H9 (cell line): ENCODE measurements around the gene KRTAP4-8. TPM values are rescaled to one million over a fixed set of nuclear protein-coding genes. Genes with fewer than 3 reads are reported as not detected.
"Not testable (repeated sequence)": the region's sequence is repeated elsewhere in the genome, so short reads cannot be mapped to it uniquely, and the experiment has no call there.

Experiments
- DNase-seq: peaks from one replicate; pipeline ENCODE4 v3.0.0-alpha.2; 2017
- H2AFZ ChIP-seq: one replicate; pipeline ENCODE4 v1.6.1; 2013; ENCODE audit warnings: mild to moderate bottlenecking, low read length, control low read depth, moderate library complexity
- H2AK5ac ChIP-seq: 2 replicates; pipeline ENCODE4 v1.6.1; 2013; ENCODE audit warnings: low read length, control low read depth, mixed read lengths; ENCODE audit not compliant: insufficient read length
- H2BK120ac ChIP-seq: one replicate; pipeline ENCODE4 v1.6.1; 2013; ENCODE audit warnings: low read depth, mild to moderate bottlenecking, low read length, control low read depth, inconsistent platforms; ENCODE audit not compliant: poor library complexity, severe bottlenecking
- H2BK12ac ChIP-seq: 2 replicates; pipeline ENCODE4 v1.6.1; 2013; ENCODE audit warnings: low read length, control low read depth, mixed read lengths, low read depth; ENCODE audit not compliant: insufficient read length
- H2BK15ac ChIP-seq: 2 replicates; pipeline ENCODE4 v1.6.1; 2013; ENCODE audit warnings: low read depth, low read length, control low read depth
- H2BK20ac ChIP-seq: one replicate; pipeline ENCODE4 v1.6.1; 2013; ENCODE audit warnings: low read depth, mild to moderate bottlenecking, low read length, control low read depth, inconsistent platforms; ENCODE audit not compliant: poor library complexity, severe bottlenecking
- H2BK5ac ChIP-seq: 2 replicates; pipeline ENCODE4 v1.6.1; 2013; ENCODE audit warnings: low read length, control low read depth, mixed read lengths; ENCODE audit not compliant: insufficient read length
- H3K14ac ChIP-seq: 2 replicates; pipeline ENCODE4 v1.6.1; 2013; ENCODE audit warnings: low read length, control low read depth; ENCODE audit not compliant: insufficient read depth
- H3K18ac ChIP-seq: 2 replicates; pipeline ENCODE4 v1.6.1; 2013; ENCODE audit warnings: low read depth, mild to moderate bottlenecking, mixed read lengths, low read length, control low read depth; ENCODE audit not compliant: insufficient read length
- H3K23ac ChIP-seq: 2 replicates; pipeline ENCODE4 v1.6.1; 2013; ENCODE audit warnings: low read length, control low read depth, mixed read lengths, low read depth; ENCODE audit not compliant: insufficient read length
- H3K23me2 ChIP-seq: 2 replicates; pipeline ENCODE4 v1.6.1; 2013; ENCODE audit warnings: low read depth, mild to moderate bottlenecking, mixed read lengths, low read length, control low read depth; ENCODE audit not compliant: insufficient read length, poor library complexity, severe bottlenecking
- H3K27ac ChIP-seq: 2 replicates; pipeline ENCODE4 v1.5.1; 2013; ENCODE audit warnings: low read length, control low read depth, mixed read lengths, low read depth; ENCODE audit not compliant: insufficient read length
- H3K27me3 ChIP-seq: 2 replicates; pipeline ENCODE4 v1.6.1; 2013; ENCODE audit warnings: low read length, control low read depth, inconsistent platforms; ENCODE audit not compliant: insufficient read depth
- H3K4ac ChIP-seq: 2 replicates; pipeline ENCODE4 v1.6.1; 2013; ENCODE audit warnings: low read depth, mild to moderate bottlenecking, control low read depth, inconsistent platforms, low read length, moderate library complexity
- H3K4me1 ChIP-seq: 2 replicates; pipeline ENCODE4 v1.6.1; 2013; ENCODE audit warnings: low read length, control low read depth, inconsistent platforms; ENCODE audit not compliant: insufficient read depth
- H3K4me2 ChIP-seq: 2 replicates; pipeline ENCODE4 v1.6.1; 2013; ENCODE audit warnings: low read length, control low read depth, mixed read lengths; ENCODE audit not compliant: insufficient read length, insufficient read depth
- H3K56ac ChIP-seq: 2 replicates; pipeline ENCODE4 v1.6.1; 2013; ENCODE audit warnings: low read depth, mild to moderate bottlenecking, mixed read lengths, low read length, control low read depth; ENCODE audit not compliant: insufficient read length
- H3K79me1 ChIP-seq: 2 replicates; pipeline ENCODE4 v1.6.1; 2013; ENCODE audit warnings: low read depth, mild to moderate bottlenecking, moderate library complexity, low read length, control low read depth, inconsistent platforms; ENCODE audit not compliant: insufficient read depth, poor library complexity, severe bottlenecking
- H3K79me2 ChIP-seq: 2 replicates; pipeline ENCODE4 v1.6.1; 2013; ENCODE audit warnings: low read length, control low read depth, inconsistent platforms; ENCODE audit not compliant: insufficient read depth
- H3K9ac ChIP-seq: 2 replicates; pipeline ENCODE4 v1.6.1; 2013; ENCODE audit warnings: low read length, control low read depth, mixed read lengths; ENCODE audit not compliant: insufficient read length; ENCODE audit errors: extremely low read depth
- H3K9me3 ChIP-seq: one replicate; pipeline ENCODE4 v1.6.1; 2013; ENCODE audit warnings: low read depth, low read length, inconsistent platforms; ENCODE audit not compliant: control insufficient read depth
- H3T11ph ChIP-seq: one replicate; pipeline ENCODE4 v1.6.1; 2013; ENCODE audit warnings: mild to moderate bottlenecking, low read length, control low read depth, inconsistent platforms
- H4K20me1 ChIP-seq: one replicate; pipeline ENCODE4 v1.6.1; 2013; ENCODE audit not compliant: control insufficient read depth, insufficient read length, insufficient read depth
- H4K5ac ChIP-seq: 2 replicates; pipeline ENCODE4 v1.6.1; 2013; ENCODE audit warnings: low read depth, mild to moderate bottlenecking, mixed read lengths, low read length, control low read depth; ENCODE audit not compliant: insufficient read length
- H4K8ac ChIP-seq: replicated peaks from 2 replicates; pipeline ENCODE4 v1.6.1; 2013; ENCODE audit warnings: low read length, control low read depth, mixed read lengths, low read depth; ENCODE audit not compliant: insufficient read length
- H4K91ac ChIP-seq: 2 replicates; pipeline ENCODE4 v1.6.1; 2013; ENCODE audit warnings: low read depth, mild to moderate bottlenecking, moderate library complexity, mixed read lengths, low read length, control low read depth; ENCODE audit not compliant: insufficient read length
- H3K27ac Mint-ChIP-seq, 3 experiments: 2 replicates in 2 of 3; 3 replicates in 1 of 3; pipeline ENCODE4 v1.8.0; 2020 to 2021; ENCODE audit warnings: mixed read lengths in 3 of 3, mild to moderate bottlenecking in 1 of 3, moderate library complexity in 1 of 3
- H3K27me3 Mint-ChIP-seq: 2 replicates; pipeline ENCODE4 v1.8.0; 2021; ENCODE audit warnings: low read depth, mild to moderate bottlenecking, moderate library complexity, mixed read lengths
- H3K36me3 Mint-ChIP-seq, 3 experiments: 2 replicates in 2 of 3; 3 replicates in 1 of 3; pipeline ENCODE4 v1.8.0; 2020 to 2021; ENCODE audit warnings: low read depth in 3 of 3, mixed read lengths in 3 of 3; ENCODE audit not compliant: insufficient read depth in 1 of 3
- H3K4me1 Mint-ChIP-seq, 2 experiments: 2 replicates each; pipeline ENCODE4 v1.8.0; 2020; ENCODE audit warnings: mixed read lengths in 2 of 2
- H3K4me3 Mint-ChIP-seq, 2 experiments: 2 replicates in 1 of 2; 3 replicates in 1 of 2; pipeline ENCODE4 v1.8.0; 2020 to 2021; ENCODE audit warnings: mild to moderate bottlenecking in 2 of 2, mixed read lengths in 2 of 2, moderate library complexity in 1 of 2
- H3K9me3 Mint-ChIP-seq, 2 experiments: 2 replicates in 1 of 2; 3 replicates in 1 of 2; pipeline ENCODE4 v1.8.0; 2020; ENCODE audit warnings: mild to moderate bottlenecking in 2 of 2, mixed read lengths in 2 of 2, moderate library complexity in 1 of 2
- WGBS: extraction: QIAGEN DNeasy Blood & Tissue Kit; methylation state at CpG from one replicate; pipeline ENCODE4 v1.1.7; 2013; ENCODE audit warnings: missing lambda C conversion rate, low lambda C conversion rate, mixed read lengths; ENCODE audit not compliant: insufficient read length; ENCODE audit errors: extremely low coverage; 5-methylcytosine and 5-hydroxymethylcytosine counted together
- total RNA-seq: library from RNA; stranded (reverse); gene quantifications from 2 replicates; pipeline ENCODE4 v1.2.1, GENCODE V29; 2021

KRTAP4-8 gene
- total RNA-seq, 1 experiment from 2014 or later = not detected

GRCh38 chr17:41123292-41123990 lies 25.5 kb upstream of the KRTAP4-8 start:
- not testable (repeated sequence) for H3K36me3 Mint-ChIP-seq, H3K23ac ChIP-seq, H3K9me3 ChIP-seq, H4K20me1 ChIP-seq, H3K4ac ChIP-seq, H3K4me2 ChIP-seq, H3K27me3 Mint-ChIP-seq, H2AK5ac ChIP-seq, H3K14ac ChIP-seq, H4K5ac ChIP-seq, H3K79me1 ChIP-seq, H2BK20ac ChIP-seq, H3K79me2 ChIP-seq, H4K91ac ChIP-seq, H3K9ac ChIP-seq, H3K27ac ChIP-seq, H2BK5ac ChIP-seq, H4K8ac ChIP-seq, H3K4me3 Mint-ChIP-seq, H3K23me2 ChIP-seq, H3K27me3 ChIP-seq, H3K9me3 Mint-ChIP-seq, H3K4me1 ChIP-seq, H3K18ac ChIP-seq, DNase-seq, H3K56ac ChIP-seq, H2BK12ac ChIP-seq, H2BK120ac ChIP-seq, H2AFZ ChIP-seq, H2BK15ac ChIP-seq, H3T11ph ChIP-seq
- Mint-ChIP-seq H3K4me1 (peaks cover 11 to 12% of the 10 kb centered on the region in 2 experiments), H3K27ac (peak overlapping the region in 2 of 3 experiments; percentile 26 to 36; a peak in 2 of 7 replicates)
- no CpG with 5 or more reads among the region's 12 CpGs for WGBS
